Stimulated activated CD8-positive, alpha-beta memory T cell treated with anti-CD3 and anti-CD28 coated beads, Interleukin-15, amount 100 ng/mL, for 24 hours (primary cell): ENCODE results near the gene SLC38A3.
"Not testable (repeated sequence)": the region's sequence is repeated elsewhere in the genome, so short reads cannot be mapped to it uniquely, and the experiment has no call there.

Source experiments
- DNase-seq: peaks from one replicate; pipeline ENCODE4 v3.0.0-alpha.2; 2020; ENCODE audit warnings: low read depth

The SLC38A3 gene

DNA sequence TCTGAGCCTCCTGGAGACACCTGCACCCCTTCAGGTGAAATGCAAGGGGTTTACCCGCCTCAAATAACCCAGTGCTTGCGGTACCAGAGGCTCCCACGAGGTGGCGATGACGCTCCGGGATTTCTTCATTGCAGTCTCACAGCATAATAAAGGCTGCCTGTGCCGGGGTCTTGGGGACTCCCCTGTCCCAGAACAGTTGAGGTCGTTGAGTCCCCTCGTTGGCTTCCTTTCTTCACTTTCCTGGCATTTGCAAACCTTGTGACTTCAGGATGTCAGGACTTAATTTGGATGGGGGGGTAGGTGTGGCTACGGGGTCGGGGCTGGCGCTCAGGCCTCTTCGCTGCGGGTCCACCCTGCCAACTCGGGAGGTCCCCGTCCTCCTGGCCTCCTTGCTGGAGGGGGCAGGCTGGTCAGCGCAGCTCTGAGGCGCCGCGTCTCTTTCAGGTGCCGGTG is 12.4 kb upstream of the SLC38A3 start:
- DNase-seq, result peak; percentile 73

DNA sequence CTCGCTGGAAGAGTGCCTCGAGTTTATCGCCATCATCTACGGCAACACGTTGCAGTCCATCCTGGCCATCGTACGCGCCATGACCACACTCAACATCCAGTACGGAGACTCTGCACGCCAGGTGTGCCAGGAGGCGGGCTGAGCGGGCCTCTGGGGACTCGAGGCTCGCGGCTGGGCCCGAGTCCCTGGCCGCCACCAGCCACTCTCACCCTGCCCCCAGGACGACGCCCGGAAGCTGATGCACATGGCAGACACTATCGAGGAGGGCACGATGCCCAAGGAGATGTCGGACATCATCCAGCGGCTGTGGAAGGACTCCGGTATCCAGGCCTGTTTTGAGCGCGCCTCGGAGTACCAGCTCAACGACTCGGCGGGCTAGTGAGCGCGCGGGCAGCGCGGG is 11.8 kb upstream of the SLC38A3 start:
- no peak for DNase-seq

DNA sequence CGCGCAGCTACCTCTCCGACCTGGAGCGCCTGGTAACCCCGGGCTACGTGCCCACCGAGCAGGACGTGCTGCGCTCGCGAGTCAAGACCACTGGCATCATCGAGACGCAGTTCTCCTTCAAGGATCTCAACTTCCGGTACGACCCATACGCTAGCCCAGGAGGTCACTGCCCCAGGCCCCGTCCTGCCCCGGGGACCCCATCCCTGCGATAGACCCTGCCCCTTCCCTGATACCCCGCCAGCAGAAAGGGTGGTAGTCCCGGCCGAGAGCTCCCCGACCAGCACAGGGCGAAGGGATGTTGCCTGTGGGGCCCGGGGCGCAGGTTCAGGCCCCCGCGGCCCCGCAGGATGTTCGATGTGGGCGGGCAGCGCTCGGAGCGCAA is 11.3 kb upstream of the SLC38A3 start:
- DNase-seq, result no peak

DNA sequence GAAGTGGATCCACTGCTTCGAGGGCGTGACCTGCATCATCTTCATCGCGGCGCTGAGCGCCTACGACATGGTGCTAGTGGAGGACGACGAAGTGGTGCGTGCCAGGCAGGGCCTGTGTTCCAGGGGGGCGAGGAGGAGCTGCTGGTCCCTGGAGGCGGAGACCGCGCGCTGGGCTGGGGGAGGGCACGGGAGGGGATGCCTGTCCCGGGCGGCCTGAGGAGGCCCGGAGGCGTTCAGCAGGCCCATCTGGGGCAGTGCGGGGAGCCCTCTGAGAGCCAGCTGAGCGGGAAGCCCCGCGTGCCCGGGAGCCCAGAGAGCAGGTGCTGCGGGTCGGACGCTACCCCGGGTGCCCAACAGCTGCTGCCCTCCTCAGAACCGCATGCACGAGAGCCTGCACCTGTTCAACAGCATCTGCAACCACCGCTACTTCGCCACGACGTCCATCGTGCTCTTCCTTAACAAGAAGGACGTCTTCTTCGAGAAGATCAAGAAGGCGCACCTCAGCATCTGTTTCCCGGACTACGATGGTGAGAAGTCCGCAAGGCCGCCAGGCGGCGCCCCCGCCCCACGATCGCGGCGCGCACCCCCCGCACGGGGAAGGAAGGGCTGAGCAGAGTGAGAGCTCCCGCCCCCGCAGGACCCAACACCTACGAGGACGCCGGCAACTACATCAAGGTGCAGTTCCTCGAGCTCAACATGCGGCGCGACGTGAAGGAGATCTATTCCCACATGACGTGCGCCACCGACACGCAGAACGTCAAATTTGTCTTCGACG is 10.8 kb upstream of the SLC38A3 start:
- peak; percentile 44 for DNase-seq

DNA sequence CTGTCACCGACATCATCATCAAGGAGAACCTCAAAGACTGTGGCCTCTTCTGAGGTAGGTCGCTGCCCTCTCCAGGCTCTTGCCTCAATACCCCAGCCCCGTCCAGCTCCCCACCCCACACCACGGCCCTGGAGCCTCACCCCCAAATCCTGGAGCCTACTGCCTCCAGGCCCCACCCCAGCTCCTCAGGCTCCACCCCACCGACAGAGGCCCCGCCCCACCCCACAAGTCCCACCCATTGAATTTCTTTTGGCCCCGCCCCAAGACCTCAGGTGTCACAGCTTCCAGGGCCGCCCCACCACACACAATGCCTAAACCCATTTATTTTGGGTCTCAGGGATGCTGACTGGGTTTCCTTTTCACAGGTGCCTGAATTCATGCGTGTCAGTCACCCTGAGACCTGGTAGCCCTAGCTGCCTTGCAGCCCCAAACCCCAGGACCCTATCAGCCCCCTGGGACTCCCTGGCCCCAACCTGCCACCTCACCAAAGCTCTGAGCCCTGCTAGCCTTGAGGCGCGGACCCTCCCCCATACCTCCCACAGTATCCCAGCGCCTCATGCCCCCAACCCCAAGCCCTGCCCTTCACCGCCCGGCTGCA is 10.1 kb upstream of the SLC38A3 start:
- no peak for DNase-seq

DNA sequence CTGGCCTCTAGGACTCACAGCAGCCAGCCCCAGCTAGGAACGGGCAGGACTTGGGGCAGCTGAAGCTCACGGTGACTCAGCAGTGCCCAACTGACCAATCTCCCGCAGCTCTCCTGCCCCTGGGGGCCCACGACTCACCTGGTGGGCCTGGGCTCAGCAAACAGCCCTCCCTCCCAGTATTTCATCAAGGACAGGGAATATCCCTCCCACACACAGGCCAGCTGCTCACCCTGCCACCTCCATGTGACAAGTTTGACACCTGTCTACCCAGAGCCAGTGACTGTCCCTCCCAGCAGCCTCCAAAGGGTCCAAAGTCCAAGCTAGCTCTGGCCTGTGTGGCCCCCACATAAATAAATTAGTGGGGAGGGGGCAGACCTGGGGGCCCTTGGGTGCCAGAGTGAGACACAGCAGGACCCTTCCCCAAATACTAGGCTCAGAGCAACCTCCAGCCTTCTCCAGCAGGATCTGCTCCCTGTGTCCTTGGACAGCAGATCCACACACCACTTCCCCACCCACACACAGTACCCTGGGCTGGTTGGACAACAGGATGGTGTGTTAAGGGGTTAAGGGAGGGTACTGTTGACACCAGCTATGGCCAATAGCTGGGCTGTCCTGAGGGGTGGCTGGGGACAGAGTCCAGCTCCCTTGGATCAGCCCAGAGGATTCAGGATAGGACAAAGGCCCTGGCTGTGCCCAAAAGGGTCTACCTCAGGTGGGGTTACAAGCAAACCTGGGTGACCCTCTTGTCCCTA is 9.4 kb upstream of the SLC38A3 start:
- no peak for DNase-seq

DNA sequence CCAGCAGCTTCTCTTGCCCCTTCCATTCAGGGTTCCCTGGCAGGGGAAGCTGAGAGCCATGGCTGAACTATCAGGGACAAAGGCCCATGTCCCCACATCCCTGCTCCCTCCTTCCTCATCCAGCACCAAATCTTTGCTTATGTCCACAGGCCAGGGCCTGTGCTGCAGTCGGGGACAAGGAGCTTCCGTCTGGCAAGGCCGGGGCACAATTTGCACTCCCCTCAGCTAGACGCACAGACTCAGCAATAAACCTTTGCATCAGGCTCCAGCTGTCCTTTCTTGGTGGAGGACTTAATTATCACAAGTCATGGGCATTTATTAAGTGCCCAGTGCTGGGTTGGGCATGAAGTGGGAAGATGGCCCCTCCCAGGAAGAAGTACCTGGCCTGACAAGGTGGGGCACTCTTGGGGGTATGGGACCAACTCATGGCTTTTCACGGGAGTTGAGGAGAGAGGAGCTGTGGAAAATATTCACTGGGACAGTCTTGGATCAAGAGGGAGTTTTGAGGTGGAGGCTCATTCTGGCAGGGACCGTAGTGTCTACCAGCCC is 8.7 kb upstream of the SLC38A3 start:
- no peak for DNase-seq

DNA sequence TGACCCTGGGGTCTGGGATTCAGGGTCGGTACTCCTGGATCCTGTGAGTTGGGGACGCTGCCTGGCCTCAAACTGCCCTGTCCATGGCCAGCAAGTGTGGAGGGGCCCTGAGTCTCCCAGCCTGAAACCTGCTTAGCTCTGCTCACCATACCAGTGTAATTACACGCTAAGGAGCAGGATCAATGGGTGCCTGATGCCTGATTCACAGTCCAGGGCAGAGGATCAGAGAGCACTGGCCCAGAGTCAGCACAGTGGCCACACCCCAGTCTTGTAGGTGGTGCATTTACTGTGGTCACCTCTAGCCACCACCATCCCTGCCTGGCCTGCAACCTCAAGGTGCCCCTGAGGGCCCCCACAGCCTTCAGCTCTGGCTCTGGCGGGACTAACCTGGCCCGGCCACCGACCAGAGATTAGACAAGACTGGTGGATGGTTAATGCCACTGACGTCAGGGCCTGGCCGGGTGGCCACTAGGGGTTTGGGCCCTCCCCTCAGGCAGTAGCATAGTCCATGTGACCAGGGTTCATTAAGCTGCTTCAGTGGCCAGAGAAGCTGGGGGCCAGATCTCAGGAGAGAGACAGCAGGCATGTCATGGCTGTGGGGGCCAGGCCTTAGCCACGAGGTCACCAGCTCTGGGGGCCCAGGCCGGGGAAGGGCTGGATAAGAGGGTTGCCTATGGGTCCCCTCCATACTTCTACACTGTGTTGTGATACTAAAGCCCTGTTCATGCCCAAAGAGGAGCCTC is 3.3 kb upstream of the SLC38A3 start:
- DNase-seq, result no peak

DNA sequence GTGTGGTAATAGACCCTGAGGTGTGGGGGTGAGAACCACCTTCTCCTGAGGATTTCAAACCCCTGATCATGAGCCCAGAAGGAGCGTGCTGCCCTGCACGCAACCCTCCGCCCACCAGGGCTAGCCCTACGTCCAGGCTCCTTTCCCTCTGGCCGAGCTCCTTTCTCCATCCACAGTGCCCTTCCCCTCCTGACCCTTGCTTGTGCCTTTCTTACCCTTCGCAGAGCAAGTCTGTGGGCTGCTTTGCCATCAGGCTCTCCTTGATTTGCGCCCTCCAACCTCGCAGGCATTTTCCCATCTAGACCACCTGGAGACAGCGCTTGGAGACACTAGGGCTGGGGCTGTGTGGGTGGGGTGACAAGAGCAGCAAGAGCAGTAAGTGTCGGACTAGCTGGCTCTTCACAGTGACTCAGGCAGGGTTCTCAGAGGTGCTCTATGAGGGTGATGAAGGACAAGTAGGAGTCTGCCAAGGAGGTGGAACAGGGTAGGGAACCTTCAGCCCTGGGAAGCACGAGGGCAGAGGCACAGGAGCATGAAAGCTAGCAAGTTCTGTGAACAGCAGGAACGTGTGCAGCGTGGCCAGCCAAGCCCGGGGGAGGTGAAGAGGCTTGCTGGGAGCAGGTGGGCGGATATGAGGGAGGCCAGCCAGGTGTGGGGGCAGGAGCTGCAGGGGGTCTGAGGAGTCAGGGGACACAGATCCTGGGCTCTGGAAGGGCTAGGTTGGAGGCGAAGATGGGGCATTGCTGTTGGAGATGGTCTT is 2.5 kb upstream of the SLC38A3 start:
- DNase-seq, result no peak

DNA sequence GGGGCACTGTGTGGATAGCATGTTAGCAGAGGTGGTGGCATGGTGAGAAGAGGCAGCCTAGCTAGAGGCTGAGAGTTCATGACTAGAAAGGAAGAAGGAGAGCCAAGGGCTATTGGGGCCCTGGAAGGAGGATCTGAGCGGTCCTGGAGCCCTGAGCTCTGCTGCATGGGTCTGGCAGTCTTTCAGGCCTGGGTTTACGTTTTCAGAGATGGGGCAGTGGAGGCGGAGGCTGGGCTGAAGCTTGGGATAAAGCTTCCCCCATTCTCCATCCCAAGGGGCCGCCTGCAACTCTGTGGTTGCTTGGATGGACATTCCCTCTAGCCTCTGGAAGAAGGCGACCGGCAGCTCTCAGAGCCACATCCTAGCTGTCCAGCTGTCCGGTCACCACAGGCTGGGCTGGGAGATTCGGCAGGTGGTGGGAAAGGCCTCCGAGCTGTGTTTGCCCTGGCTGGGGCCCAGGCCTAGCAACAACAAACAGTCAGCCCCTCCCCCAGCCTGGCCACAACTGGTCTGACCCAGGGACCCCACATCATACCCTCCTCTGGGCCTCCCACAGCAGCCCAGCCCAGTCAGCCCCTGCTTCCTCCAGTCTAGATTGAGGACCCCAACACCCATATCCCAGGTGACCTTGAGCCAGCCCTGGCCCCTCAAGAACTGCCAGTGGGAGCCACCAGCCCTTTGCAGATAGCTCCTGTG is 1.8 kb upstream of the SLC38A3 start:
- DNase-seq, result no peak

DNA sequence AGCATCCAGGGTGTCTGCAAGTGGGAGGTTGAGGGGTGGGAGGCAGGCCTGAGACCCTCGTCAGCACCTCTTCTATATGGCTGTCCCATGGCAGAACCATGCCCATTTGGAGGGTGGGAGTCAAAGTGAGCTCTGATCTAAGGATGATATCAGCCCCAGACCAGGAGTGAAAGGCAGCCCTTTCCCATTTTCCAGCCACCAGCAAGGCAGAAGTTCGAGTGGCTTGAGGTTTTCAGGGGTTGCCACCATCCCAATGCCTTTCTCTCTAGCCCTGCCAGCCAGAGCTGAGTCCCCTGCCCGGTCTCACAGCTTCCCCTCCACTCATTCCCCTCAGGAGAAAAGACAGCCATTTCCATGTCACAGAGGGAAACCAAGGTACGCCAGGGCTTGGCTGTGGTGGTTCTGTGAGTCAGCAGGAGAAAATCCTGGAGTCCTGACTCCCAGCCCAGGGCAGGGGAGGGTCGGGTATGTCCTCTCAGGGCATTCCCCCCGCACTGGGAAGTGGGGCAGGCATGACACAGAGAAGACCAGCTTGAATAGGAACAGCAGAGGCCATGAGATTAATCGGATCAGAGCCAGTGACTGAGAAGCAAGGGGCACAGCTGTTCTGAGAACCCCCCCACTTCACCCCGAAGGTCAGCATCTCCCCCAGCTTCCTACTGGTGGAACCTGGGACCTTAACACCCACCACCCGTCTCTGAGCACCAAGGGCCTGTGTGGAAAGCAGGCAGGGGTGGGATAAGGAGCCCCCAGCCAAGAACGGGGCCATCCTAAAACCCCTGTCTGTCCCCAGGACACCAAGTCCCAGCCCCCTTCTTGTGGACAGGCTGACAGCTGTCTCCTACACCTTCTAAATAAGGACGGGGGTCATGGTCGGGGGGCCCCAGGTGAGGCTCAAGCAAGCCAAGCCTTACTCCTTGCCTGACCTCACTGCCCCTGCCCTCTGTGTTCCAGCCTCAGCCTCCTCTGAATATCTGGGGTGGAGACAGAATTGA is 965 bp upstream of the SLC38A3 start:
- DNase-seq, result no peak

DNA sequence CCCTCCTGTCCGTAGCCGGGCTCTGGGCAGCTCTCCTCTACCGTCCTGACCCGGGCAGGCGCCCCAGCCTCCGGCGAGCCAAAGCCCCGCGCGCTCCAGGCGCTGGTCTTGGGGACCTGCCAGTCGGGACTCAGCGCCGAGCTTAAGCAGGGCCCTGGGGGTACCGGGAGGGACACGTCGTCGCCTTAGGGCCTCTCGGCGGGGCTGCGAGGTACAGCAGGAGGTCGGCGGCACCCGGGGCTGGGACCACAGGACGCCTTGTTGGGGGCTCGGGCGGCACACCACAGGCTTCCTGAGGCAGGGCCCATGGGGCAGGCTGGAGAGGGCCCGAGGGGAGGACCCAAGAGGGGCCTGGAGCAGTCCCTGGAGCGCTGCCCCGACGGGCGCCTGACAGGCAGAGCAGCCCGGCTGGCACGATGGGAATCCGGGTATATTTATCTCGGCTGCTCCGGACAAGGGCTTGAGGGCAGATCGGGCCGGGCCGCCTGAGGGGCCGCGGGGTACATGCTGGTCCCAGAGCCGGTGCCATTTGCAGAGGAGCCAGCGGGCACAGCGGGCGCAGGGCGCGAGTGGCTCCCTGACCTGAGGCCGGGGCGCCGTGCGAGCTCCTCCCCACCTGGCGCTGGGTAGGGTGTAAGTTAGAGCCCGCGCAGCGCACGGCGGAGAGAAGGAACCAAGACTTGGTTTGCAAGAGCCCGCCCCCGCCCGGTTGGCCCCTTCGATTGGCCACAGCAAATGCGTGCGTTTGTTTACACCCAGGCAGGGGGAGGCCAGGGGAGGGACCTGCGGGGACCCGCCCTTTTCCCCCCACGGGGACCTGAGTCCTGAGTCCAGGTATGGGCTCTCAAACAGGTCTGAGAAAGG is 574 bp downstream of the SLC38A3 start:
- DNase-seq, result no peak

DNA sequence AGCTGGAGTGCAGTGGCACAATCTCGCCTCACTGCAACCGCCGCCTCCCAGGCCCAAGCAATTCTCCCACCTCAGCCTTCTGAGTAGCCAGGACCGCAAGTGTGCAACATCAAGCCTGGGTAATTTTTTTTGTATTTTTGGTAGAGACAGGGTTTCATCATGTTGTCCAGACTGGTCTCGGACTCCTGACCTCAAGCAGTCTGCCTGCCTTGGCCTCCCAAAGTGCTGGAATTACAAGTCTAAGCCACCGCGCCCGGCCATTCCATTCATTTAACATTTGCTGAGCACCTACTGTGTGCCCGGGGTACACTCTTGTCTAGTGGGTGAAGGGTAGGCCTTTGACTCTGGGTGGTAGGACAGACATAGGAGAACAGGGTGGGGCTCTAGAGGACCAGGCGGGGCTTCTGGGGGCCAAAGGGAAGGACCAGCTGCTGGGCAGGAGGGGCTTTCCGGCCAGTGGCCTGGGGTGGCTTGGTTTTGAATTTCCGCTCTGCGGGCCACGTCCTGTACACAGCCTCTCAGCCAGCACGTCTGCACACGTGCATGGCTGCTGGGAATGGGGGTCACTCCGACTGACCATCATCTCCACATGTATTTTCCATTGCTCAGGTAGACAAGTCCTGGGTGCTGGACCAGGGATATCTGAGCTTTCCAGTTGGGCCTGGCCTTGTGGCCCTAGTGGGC is 2.4 kb downstream of the SLC38A3 start:
- DNase-seq, result no peak

DNA sequence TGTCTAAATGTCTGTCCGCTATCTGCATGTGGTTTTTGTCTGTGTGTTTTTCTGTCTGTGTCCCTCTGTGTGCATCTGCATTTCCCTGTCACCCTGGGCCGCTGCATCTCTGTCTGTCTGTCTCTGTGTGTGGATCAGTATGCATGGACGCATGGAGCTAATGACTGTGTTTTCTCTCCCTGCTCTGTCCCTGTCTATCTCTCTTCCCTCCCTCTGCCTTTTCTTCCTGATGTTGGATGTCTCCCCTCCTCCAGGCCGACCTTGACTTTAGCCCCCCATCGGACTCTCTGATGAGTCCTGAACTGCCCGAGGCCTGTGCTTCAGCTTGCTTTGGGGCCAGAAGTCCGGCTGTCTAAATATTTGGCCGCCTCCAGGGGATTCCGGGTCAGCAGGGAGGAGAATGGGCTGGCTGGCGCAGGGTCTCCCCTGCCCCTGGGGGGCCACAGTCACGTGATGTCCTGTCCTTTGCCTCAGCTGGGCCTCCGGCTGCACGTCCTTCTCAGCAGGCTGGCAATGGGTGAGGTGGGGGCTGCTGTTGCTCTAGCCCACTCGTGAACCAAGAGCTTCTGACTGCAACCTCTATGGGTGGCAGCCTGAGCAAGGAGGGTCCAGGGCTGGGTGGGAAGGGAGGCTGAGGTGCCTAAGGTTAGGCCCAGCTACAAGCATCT is 3.7 kb downstream of the SLC38A3 start:
- DNase-seq, result no peak

DNA sequence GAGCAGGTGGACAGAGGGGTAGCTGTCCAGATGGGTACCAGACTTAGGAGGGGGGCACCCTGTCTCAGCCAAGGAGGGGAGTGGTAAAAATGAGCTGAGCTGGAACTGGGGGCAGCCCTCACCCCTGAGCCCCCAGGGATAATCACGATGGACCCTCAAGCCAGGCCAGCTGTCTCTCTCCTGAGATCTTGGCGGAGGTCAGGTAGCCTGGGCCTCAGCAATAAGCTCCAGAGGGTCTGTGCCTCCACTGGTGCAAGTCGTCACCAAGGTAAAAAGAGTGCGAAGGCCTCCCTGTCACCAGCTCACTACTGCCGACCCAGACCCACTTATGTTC is 5.1 kb downstream of the SLC38A3 start:
- DNase-seq, result no peak

DNA sequence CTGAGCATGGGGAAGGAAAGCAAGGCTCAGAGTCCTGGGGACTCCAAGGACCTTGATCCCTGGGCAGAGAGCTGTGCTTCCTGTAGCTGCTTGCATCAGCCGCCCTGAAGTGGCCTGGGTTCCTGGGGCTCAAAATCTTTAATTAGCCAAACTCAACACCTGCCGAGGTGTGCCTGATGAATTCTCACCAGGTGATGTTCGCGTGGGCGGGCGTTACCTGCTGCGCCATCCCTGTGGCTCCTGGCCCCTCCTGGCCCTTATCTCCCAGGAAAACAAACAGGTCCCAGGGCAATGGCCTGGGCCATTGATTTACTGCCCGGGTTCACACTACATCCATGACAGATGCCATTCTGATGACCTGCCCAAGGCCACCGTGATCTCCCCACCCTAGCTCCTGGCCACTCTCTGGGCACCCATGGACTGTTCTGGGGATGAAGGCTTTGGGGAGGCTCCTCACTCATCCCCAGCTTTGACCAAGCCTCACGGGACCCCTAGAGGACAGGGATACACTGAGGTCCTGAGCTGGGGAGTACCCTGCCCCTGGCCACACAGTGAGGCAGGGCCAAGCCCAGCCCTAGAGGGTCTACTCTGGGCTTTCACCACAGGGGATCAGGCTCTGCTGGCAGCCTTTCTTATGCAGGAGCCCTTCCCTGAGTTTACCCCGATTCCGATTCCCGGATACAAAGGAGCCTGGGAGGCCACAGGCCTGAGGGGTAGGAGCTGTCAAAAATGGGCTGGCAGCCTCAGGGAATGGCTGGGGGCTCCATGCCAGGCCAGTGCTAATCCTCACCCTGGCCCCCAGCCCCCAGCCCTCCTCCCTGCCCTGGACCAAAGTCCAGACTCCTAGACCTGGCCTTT is 5.7 kb downstream of the SLC38A3 start:
- no peak for DNase-seq

DNA sequence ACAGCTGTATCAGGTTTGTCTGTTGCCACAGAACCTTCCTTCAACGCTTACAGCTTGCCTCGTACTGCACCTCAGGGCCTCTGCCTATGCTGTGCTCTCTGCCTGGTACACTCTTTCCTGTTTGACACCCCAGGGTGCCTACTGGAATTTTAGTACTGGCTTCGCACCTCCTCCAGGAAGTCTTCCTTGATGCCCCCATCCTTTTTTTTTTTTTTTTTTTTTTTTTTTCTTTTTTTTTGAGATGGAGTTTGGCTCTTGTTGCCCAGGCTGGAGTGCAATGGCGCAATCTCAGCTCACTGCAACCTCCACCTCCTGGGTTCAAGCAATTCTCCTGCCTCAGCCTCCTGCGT is 6.3 kb downstream of the SLC38A3 start:
- not testable (repeated sequence) for DNase-seq
